HFFc6 (cell line): ENCODE measurements around the gene TRAPPC8. TPM values are rescaled to one million over a fixed set of nuclear protein-coding genes. Genes with fewer than 3 reads are reported as not detected.

Source experiments
- DNase-seq: peaks from one replicate; pipeline ENCODE4 v3.0.0-alpha.2; 2018
- H3K27ac Mint-ChIP-seq: 2 replicates; pipeline ENCODE4 v1.8.0; 2020; ENCODE audit warnings: mild to moderate bottlenecking, mixed read lengths
- H3K27me3 Mint-ChIP-seq: 2 replicates; pipeline ENCODE4 v1.8.0; 2021; ENCODE audit warnings: mild to moderate bottlenecking, moderate library complexity, mixed read lengths; ENCODE audit not compliant: insufficient read depth
- H3K36me3 Mint-ChIP-seq: 2 replicates; pipeline ENCODE4 v1.8.0; 2021; ENCODE audit warnings: low read depth, mixed read lengths
- H3K4me1 Mint-ChIP-seq: 2 replicates; pipeline ENCODE4 v1.8.0; 2020; ENCODE audit warnings: low read depth, mixed read lengths
- H3K4me3 Mint-ChIP-seq: 2 replicates; pipeline ENCODE4 v1.8.0; 2020; ENCODE audit warnings: mild to moderate bottlenecking, moderate library complexity, mixed read lengths
- H3K9me3 Mint-ChIP-seq: 2 replicates; pipeline ENCODE4 v1.8.0; 2020; ENCODE audit warnings: mild to moderate bottlenecking, mixed read lengths
- total RNA-seq, 6 experiments: library from RNA; stranded (reverse); fragmentation: NEBNext Ultra II Directional; extraction: Animal tissue kit (Norgen Biotek cat#: 25700); gene quantifications; 2 replicates in 1 of 6; 3 replicates in 5 of 6; pipeline ENCODE4 v1.2.3, GENCODE V29; 2021
- TF ChIP-seq, protein P1 (sequence below): fragments of 200-600 bp; sonication (generic); IDR thresholded peaks from 2 replicates; pipeline ENCODE4 v1.5.0; 2021; ENCODE audit warnings: antibody characterized with exemption, mild to moderate bottlenecking

Gene TRAPPC8
- total RNA-seq, 6 experiments from 2014 or later: 26.0 to 31.4 (median 29.1) TPM

GRCh38 chr18:31884020-31884419, 58.9 kb downstream of the TRAPPC8 start:
- Mint-ChIP-seq H3K27me3 (no peaks in the 10 kb centered on the region), H3K4me3 (no peak overlapping the region), H3K9me3 (peaks cover 13% of the 10 kb centered on the region), H3K4me1 (no peaks in the 10 kb centered on the region), H3K36me3 (peaks cover 78% of the 10 kb centered on the region), H3K27ac (no peak overlapping the region)
- DNase-seq: no peak
- TF ChIP-seq, protein P1, sequence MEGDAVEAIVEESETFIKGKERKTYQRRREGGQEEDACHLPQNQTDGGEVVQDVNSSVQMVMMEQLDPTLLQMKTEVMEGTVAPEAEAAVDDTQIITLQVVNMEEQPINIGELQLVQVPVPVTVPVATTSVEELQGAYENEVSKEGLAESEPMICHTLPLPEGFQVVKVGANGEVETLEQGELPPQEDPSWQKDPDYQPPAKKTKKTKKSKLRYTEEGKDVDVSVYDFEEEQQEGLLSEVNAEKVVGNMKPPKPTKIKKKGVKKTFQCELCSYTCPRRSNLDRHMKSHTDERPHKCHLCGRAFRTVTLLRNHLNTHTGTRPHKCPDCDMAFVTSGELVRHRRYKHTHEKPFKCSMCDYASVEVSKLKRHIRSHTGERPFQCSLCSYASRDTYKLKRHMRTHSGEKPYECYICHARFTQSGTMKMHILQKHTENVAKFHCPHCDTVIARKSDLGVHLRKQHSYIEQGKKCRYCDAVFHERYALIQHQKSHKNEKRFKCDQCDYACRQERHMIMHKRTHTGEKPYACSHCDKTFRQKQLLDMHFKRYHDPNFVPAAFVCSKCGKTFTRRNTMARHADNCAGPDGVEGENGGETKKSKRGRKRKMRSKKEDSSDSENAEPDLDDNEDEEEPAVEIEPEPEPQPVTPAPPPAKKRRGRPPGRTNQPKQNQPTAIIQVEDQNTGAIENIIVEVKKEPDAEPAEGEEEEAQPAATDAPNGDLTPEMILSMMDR: no peak

- Mint-ChIP-seq H3K4me1 (no peaks in the 10 kb centered on the region; the same call in 1 of the 2 replicates), H3K27ac (no peak overlapping the region), H3K4me3 (no peak overlapping the region), H3K27me3 (no peaks in the 10 kb centered on the region), H3K36me3 (peaks cover 68% of the 10 kb centered on the region), H3K9me3 (peaks cover 13% of the 10 kb centered on the region)
- DNase-seq: no peak
- TF ChIP-seq, protein P1: no peak
Measured at GRCh38 chr18:31880186-31880898, 62.6 kb downstream of the TRAPPC8 start.

GRCh38 chr18:31878358-31878757, 64.6 kb downstream of the TRAPPC8 start:
- Mint-ChIP-seq H3K36me3 (peaks cover 54% of the 10 kb centered on the region), H3K9me3 (peaks cover 13% of the 10 kb centered on the region), H3K4me1 (no peaks in the 10 kb centered on the region; the same call in 1 of the 2 replicates), H3K27ac (no peak overlapping the region), H3K4me3 (no peak overlapping the region), H3K27me3 (no peaks in the 10 kb centered on the region)
- no peak for DNase-seq
- TF ChIP-seq, protein P1: no peak

DNA sequence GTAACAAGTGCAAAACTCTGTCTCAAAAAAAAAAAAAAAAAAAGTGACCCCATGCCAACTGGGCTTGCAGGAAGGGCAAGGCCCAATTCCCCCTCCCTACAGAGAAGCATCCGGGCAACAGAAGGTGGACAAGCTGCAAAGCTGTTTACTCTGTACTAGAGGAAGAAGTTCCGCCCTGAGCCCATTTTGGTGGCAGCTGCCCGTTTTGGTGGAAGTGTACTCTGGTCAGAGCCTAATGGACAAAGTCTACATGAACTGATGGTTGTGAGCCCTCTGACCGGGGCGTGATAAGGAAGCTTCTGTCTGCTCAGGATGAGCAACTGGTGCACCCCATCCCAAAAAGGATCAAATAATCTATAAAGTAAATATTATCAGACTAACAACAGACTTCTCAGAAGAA, 65.0 kb downstream of the TRAPPC8 start:
- TF ChIP-seq, protein P1: no peak
- no peak overlapping the region for H3K4me3 Mint-ChIP-seq
- peaks cover 13% of the 10 kb centered on the region for H3K9me3 Mint-ChIP-seq
- no peaks in the 10 kb centered on the region for H3K27me3 Mint-ChIP-seq
- H3K27ac Mint-ChIP-seq: no peak overlapping the region
- H3K4me1 Mint-ChIP-seq: no peaks in the 10 kb centered on the region; the same call in 1 of the 2 replicates
- no peak for DNase-seq
- peaks cover 50% of the 10 kb centered on the region for H3K36me3 Mint-ChIP-seq

DNA sequence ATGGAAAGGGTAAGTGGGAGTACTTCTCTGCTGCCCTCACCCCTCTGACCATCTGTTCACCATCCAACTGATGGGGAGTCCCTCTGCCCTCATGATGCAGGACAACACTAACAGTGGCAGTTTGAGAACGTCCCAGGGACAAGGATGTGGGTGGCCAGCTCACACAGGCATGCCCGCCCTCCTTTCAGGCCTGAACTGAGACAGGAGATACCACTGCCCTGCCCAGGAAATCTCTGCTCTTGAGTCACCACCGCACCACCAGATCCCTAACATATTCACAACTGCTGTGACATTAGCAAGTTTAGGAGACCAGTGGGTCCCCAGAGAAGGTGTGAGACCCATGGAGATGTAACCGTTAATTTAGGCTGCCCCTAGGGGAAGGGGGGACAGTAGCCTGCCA, 66.2 kb downstream of the TRAPPC8 start:
- Mint-ChIP-seq H3K4me3 (no peak overlapping the region), H3K9me3 (peaks cover 13% of the 10 kb centered on the region), H3K36me3 (peaks cover 43% of the 10 kb centered on the region)

More for the DNA sequence above, 66.2 kb downstream of the TRAPPC8 start:
- TF ChIP-seq, protein P1: no peak
- DNase-seq: no peak
- H3K27me3 Mint-ChIP-seq: no peaks in the 10 kb centered on the region
- no peak overlapping the region for H3K27ac Mint-ChIP-seq
- H3K4me1 Mint-ChIP-seq: no peaks in the 10 kb centered on the region; the same call in 1 of the 2 replicates
